HL-60 (cell line): ENCODE results near the gene TCEA2.

ENCODE experiments used
- CTCF ChIP-seq: IDR thresholded peaks from one replicate; pipeline ENCODE4 v1.5.1; 2011; ENCODE audit warnings: low read length, control low read depth, inconsistent platforms; ENCODE audit not compliant: insufficient read depth
- POLR2AphosphoS5 ChIP-seq: IDR thresholded peaks from 2 replicates; pipeline ENCODE4 v1.6.1; 2012; ENCODE audit warnings: low read depth
- REST ChIP-seq: IDR thresholded peaks from 2 replicates; pipeline ENCODE4 v1.6.1; 2012; ENCODE audit warnings: low read depth; ENCODE audit not compliant: insufficient replicate concordance

GRCh38 chr20:64113444-64113775 lies 50.4 kb downstream of the TCEA2 start:
- TF ChIP-seq CTCF, result no peak
- no peak for TF ChIP-seq POLR2AphosphoS5
- no peak for TF ChIP-seq REST
